ENCODE results near the gene MSI2. TPM values are rescaled to one million over a fixed set of nuclear protein-coding genes. Genes with fewer than 3 reads are reported as not detected.

The MSI2 gene
- total and polyA plus RNA-seq, 2 experiments from 2014 or later, result 18.9 to 41.8 TPM

GRCh38 chr17:57600074-57600473, 343.8 kb downstream of the MSI2 start (continued):
- TF ChIP-seq REST (IDR thresholded peaks at IDR 0.05; ENCODE audit: unreplicated experiment) (no peak), EZH2 (IDR thresholded peaks at IDR 0.05; ENCODE audit: low read depth, unreplicated experiment) (no peak), ZNF114 (CRISPR knock-in tag; IDR thresholded peaks at IDR 0.05) (no peak), ZNF331 (CRISPR knock-in tag; IDR thresholded peaks at IDR 0.05; ENCODE audit: low read depth) (no peak), CREB1 (CRISPR knock-in tag; IDR thresholded peaks at IDR 0.05; ENCODE audit: low read depth) (no peak), POLR2AphosphoS5 (IDR thresholded peaks at IDR 0.05; ENCODE audit: low read depth) (no peak), EZH2phosphoT487 (IDR thresholded peaks at IDR 0.05; ENCODE audit: unreplicated experiment) (no peak)
- TF ChIP-seq, protein P1, sequence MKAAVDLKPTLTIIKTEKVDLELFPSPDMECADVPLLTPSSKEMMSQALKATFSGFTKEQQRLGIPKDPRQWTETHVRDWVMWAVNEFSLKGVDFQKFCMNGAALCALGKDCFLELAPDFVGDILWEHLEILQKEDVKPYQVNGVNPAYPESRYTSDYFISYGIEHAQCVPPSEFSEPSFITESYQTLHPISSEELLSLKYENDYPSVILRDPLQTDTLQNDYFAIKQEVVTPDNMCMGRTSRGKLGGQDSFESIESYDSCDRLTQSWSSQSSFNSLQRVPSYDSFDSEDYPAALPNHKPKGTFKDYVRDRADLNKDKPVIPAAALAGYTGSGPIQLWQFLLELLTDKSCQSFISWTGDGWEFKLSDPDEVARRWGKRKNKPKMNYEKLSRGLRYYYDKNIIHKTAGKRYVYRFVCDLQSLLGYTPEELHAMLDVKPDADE (IDR thresholded peaks at IDR 0.05), result no peak

DNA sequence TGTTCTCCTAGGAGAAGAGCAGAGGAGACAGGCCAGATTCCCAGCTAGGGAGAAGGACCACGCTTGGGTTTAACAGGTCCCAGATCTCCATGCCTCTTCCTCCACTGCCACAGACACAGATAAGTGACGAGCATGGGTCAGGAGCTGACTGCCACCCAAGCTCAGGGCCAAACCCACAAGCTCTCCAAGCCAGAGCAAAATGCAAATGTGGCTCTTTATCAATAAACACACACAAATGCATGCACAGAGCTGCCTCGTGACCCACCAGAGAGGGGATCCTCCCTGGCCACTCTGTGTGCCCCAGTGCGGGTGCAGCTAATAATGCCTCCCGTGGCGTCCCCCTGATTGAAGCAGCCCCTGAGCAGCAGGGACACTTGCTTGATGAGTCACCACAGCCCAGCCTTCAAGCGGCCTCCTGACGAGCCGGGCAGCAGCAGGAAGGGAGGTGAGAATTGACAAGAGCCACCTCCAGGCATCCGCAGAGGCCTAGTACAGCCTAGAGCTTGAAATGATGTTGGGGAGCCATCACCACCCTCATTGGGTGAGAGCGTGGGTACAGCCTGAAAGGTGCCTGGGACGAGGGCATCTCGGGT, 344.9 kb downstream of the MSI2 start:
- H3K4me1 ChIP-seq (ENCODE audit: insufficient read depth), result peaks cover 3% of the 10 kb centered on the region; the same call in 1 of the 2 replicates
- no peaks in the 10 kb centered on the region; the same call in 1 of the 2 replicates for H3K36me3 ChIP-seq (ENCODE audit: insufficient read depth)
- no peak overlapping the region for H3K27ac ChIP-seq (ENCODE audit: low read depth)
- no peak for DNase-seq (ENCODE audit: low spot score)
- no peak overlapping the region for H3K4me3 ChIP-seq
- Mint-ChIP-seq H3K27me3 (ENCODE audit: insufficient read depth, low read depth, poor library complexity) (peaks cover 4% of the 10 kb centered on the region), H3K4me1 (peaks cover 24% of the 10 kb centered on the region), H3K27ac (no peak overlapping the region), H3K36me3 (ENCODE audit: low read depth) (no peaks in the 10 kb centered on the region), H3K4me3 (no peak overlapping the region), H3K9me3 (no peaks in the 10 kb centered on the region)
- H3K9me2 ChIP-seq (ENCODE audit: insufficient read depth), result no peaks in the 10 kb centered on the region
- no peaks in the 10 kb centered on the region; the same call in 1 of the 2 replicates for H4K20me1 ChIP-seq (replicated peaks; ENCODE audit: insufficient read depth)
- no peak for ATAC-seq
- H3K27me3 ChIP-seq (ENCODE audit: insufficient read depth), result no peaks in the 10 kb centered on the region
- H3K79me2 ChIP-seq (replicated peaks; ENCODE audit: insufficient read depth), result no peaks in the 10 kb centered on the region
- no peak overlapping the region for H3K4me2 ChIP-seq
- no peak overlapping the region for H2AFZ ChIP-seq
- no peaks in the 10 kb centered on the region for H3F3A ChIP-seq (replicated peaks; ENCODE audit: low read depth)
- TF ChIP-seq CREB1 (CRISPR knock-in tag; IDR thresholded peaks at IDR 0.05; ENCODE audit: low read depth) (no peak), ZNF331 (CRISPR knock-in tag; IDR thresholded peaks at IDR 0.05; ENCODE audit: low read depth) (no peak), EZH2phosphoT487 (IDR thresholded peaks at IDR 0.05; ENCODE audit: unreplicated experiment) (no peak), NANOG (IDR thresholded peaks at IDR 0.05; ENCODE audit: borderline replicate concordance) (no peak), ZNF114 (CRISPR knock-in tag; IDR thresholded peaks at IDR 0.05) (no peak), EZH2 (IDR thresholded peaks at IDR 0.05; ENCODE audit: low read depth, unreplicated experiment) (no peak)
- TF ChIP-seq, protein P2, sequence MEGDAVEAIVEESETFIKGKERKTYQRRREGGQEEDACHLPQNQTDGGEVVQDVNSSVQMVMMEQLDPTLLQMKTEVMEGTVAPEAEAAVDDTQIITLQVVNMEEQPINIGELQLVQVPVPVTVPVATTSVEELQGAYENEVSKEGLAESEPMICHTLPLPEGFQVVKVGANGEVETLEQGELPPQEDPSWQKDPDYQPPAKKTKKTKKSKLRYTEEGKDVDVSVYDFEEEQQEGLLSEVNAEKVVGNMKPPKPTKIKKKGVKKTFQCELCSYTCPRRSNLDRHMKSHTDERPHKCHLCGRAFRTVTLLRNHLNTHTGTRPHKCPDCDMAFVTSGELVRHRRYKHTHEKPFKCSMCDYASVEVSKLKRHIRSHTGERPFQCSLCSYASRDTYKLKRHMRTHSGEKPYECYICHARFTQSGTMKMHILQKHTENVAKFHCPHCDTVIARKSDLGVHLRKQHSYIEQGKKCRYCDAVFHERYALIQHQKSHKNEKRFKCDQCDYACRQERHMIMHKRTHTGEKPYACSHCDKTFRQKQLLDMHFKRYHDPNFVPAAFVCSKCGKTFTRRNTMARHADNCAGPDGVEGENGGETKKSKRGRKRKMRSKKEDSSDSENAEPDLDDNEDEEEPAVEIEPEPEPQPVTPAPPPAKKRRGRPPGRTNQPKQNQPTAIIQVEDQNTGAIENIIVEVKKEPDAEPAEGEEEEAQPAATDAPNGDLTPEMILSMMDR (conservative IDR thresholded peaks at IDR 0.05; ENCODE audit: low read depth in 2 of 2), result no peak
- TF ChIP-seq, protein P1 (IDR thresholded peaks at IDR 0.05), result no peak

Data from GM23338 (cell line).